Measurements from ENCODE around the gene MTX2. TPM values are rescaled to one million over a fixed set of nuclear protein-coding genes. Genes with fewer than 3 reads are reported as not detected.

Gene MTX2
- 17.9 and 21.7 TPM in 2 replicates for total RNA-seq

DNA sequence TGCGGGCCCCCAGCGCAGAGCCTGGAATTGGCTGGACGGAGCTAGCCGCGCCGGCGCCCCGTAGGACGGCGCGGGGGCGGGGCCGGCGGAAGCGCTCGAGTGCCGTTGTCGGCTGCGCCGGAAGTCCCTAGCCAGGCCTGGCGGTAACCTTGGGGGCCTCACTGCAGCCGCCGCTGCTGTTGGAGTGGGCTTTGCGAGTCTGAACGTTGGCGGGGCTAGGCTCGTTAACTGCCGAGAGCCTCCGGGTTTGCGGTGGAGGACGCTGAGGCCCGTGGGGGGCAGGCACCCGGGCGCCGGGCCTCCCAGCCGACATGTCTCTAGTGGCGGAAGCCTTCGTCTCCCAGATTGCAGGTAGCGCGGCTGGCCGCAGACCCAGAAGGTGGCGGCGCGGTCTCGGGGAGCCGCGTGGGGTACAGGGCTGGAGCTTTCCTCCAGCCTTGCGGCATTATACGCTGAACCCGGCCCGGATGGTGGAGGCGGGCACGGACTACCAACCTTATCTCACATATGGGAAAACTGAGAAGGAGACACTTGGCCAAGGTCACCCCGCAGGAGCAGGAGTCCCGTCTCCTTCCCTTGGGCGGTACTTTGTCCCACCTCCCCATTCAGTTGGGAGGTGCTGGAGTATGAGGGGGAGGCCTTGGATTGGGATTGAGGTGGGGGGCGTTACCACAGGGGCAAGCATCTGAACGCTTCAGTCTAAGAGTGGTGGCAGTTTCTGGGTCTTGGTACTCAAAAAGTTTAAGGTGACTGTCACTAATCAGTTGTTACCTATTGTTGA, at the start of gene MTX2:
Gene MTX2 (plus strand): TSS at position 124 of the 781 bp plus-strand sequence. CDS start 188 bp downstream, at position 312.

Other genes with a start within 250 kb of the MTX2 start
- gene EVX2, start 185.5 kb upstream of the MTX2 start, total RNA-seq = not detected in 2 replicates
- gene HOXD13, start 176.7 kb upstream of the MTX2 start, total RNA-seq = not detected in 2 replicates
- gene HOXD12, start 169.6 kb upstream of the MTX2 start, total RNA-seq = not detected in 2 replicates
- gene HOXD11, start 162.2 kb upstream of the MTX2 start, total RNA-seq = not detected in 2 replicates
- not detected in 2 replicates for gene HOXD10, start 152.7 kb upstream of the MTX2 start, total RNA-seq
- not detected in 2 replicates for gene HOXD9, start 146.7 kb upstream of the MTX2 start, total RNA-seq
- gene HOXD8, start 139.7 kb upstream of the MTX2 start, total RNA-seq = 0.46 and 1.4 TPM in 2 replicates
- gene HOXD4, start 117.9 kb upstream of the MTX2 start, total RNA-seq = 0.46 and 4.6 TPM in 2 replicates
- gene HOXD3, start 112.1 kb upstream of the MTX2 start, total RNA-seq = 0.26 and 3.2 TPM in 2 replicates
- gene HOXD1, start 80.8 kb upstream of the MTX2 start, total RNA-seq = 0.13 TPM in 1 of 2 replicates, not detected in the other

All from smooth muscle cell of the pulmonary artery (primary cell).